GM18526 (cell line): ENCODE results near the gene CRTAP.

Experiments used
- POLR2A ChIP-seq: IDR thresholded peaks from 3 replicates; pipeline ENCODE4 v1.6.1; 2011; ENCODE audit not compliant: insufficient read length; ENCODE audit errors: extremely low read depth

The CRTAP gene

GRCh38 chr3:33196538-33196937 is 82.7 kb downstream of the CRTAP start:
- no peak for TF ChIP-seq POLR2A
